Coronary artery (tissue), 2 donors: Measurements from ENCODE around the gene SLC24A3.

ENCODE experiments used
- DNase-seq: peaks from one replicate; pipeline ENCODE4 v3.0.0-alpha.2; 2017; ENCODE audit warnings: low spot score
- H3K27ac ChIP-seq, 2 donors: fragments of 200-600 bp; sonication (generic); one replicate each; pipeline ENCODE4 v1.5.1; 2016 to 2019
- H3K4me3 ChIP-seq: fragments of 200-600 bp; sonication (generic); 2 replicates; pipeline ENCODE4 v1.5.1; 2016; ENCODE audit warnings: mild to moderate bottlenecking, moderate library complexity
- TF ChIP-seq, protein P1 (sequence below): fragments of 200-600 bp; sonication (generic); IDR thresholded peaks from one replicate; pipeline ENCODE4 v1.5.1; 2019; ENCODE audit warnings: antibody characterized with exemption

The SLC24A3 gene

DNA sequence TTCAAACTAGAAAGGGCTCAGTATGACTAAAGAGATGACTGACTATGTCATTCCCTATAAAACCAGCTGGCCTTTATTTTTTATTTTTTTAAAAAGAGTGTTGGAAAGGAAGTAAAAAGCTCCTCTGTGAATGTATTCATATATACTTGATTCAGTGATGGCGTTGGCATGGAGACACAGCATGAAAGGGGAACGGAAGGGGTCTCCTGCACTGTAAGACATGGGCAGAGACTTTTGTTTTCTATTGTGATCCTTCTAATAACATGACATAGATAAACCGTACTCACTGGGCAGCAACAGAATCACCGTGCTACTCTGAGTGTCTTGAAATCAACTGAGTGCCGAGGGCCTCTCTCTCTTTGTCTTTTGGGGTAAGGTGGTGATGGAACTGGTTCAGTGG is 317.6 kb downstream of the SLC24A3 start:
- TF ChIP-seq, protein P1, sequence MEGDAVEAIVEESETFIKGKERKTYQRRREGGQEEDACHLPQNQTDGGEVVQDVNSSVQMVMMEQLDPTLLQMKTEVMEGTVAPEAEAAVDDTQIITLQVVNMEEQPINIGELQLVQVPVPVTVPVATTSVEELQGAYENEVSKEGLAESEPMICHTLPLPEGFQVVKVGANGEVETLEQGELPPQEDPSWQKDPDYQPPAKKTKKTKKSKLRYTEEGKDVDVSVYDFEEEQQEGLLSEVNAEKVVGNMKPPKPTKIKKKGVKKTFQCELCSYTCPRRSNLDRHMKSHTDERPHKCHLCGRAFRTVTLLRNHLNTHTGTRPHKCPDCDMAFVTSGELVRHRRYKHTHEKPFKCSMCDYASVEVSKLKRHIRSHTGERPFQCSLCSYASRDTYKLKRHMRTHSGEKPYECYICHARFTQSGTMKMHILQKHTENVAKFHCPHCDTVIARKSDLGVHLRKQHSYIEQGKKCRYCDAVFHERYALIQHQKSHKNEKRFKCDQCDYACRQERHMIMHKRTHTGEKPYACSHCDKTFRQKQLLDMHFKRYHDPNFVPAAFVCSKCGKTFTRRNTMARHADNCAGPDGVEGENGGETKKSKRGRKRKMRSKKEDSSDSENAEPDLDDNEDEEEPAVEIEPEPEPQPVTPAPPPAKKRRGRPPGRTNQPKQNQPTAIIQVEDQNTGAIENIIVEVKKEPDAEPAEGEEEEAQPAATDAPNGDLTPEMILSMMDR, result no peak
- no peak for DNase-seq
- H3K4me3 ChIP-seq, result no peak overlapping the region
- no peak overlapping the region for H3K27ac ChIP-seq

DNA sequence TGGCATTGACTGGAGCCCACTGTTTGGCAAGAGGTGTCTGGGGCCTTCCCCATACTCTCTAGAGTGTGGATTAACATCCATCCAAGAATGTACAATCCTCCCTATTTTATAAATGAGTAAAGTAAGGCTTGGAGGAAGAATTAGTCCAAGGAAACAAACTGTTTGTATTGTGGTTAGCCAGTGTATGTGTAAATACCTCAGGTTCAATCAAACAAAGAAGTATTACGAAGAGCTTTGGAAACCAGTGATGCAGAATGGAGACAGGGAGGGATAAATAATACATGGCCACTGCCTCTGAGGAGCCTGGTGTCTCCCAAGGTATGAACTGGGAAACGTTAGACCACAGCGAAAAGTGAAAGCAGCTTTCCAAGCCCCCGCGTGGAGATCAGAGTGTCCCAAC is 319.0 kb downstream of the SLC24A3 start:
- TF ChIP-seq, protein P1, result no peak
- Histone ChIP-seq H3K4me3 (no peak overlapping the region), H3K27ac (no peak overlapping the region)
- no peak for DNase-seq

DNA sequence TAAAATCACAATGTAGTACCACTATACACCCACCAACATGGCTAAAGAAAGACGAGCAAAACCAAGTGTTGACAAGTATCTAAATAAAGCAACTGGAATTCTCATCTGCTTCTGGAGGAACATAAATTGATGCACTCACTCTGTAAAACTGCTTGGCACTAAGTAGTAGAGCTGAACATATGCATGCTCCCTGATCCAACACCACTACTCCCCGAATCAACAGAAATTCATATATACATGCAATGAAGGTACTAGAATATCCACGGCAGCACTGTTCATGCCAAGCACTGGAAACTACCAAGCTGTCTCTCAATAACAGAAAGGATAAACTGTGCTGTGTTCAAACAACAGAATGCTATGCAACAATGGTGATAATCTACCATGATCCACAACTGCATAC is 326.1 kb downstream of the SLC24A3 start:
- Histone ChIP-seq H3K4me3 (no peak overlapping the region), H3K27ac (no peak overlapping the region)
- TF ChIP-seq, protein P1, result no peak
- DNase-seq, result no peak

DNA sequence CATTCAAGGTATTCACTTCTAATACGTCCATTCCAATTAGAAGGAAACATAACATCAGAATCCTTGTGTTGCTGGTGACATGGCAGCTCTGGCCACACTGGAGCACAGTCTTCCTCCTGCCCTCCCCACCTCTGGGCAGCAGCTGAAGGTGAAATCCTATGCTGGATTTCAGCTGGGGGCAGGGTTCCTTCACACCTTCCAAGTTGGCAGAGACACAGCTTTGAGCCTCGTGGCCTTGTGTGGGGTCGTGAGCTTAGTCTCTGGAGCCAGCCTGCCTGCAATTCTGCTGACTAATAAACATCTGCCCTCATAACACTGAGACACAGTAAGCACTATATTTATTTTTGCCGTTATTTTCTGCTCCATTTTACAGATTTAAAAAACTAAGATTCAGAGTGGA is 326.7 kb downstream of the SLC24A3 start:
- Histone ChIP-seq H3K4me3 (no peak overlapping the region), H3K27ac (no peak overlapping the region)
- DNase-seq, result no peak
- TF ChIP-seq, protein P1, result no peak

DNA sequence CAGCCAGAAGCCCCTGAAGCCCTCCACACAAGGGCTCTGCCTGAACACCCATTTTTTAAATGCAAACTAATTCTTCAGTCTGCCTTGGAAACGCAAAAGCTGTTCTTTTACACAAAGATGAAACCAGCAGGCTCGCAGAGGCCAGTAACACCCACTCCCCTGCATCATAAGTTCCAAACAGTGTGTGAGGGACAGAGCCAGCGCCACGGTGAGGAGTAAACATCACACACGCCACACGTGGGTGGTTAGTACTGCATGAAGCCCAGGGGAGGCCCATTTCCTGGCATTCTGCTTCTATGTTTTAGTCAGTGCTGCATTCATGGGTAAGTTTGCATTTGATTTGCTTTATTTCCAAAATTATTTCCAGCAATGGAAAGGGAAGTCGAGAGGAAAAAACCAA is 327.9 kb downstream of the SLC24A3 start:
- Histone ChIP-seq H3K4me3 (no peak overlapping the region), H3K27ac (no peak overlapping the region)
- DNase-seq, result no peak
- TF ChIP-seq, protein P1, result no peak

DNA sequence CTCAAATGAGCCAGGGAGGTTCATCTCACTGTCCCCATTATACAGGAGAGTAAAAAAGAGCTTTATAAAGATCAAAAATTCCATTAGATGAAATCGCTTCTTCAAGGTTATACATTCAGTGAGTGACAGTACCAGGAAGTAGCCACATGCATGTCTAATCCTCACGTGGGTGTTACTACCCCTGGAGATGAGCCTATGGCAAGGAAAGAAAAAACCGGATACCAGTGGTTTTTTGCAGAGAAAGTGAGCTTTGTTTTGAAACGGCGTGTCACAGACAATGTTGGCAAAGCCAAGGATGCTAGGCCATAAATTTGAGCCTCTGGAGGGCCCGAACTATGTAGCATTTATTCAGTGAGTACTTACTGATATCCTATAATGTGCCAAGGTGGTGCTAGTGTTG is 330.7 kb downstream of the SLC24A3 start:
- Histone ChIP-seq H3K27ac (no peak overlapping the region), H3K4me3 (no peak overlapping the region)
- DNase-seq, result no peak
- TF ChIP-seq, protein P1, result no peak

DNA sequence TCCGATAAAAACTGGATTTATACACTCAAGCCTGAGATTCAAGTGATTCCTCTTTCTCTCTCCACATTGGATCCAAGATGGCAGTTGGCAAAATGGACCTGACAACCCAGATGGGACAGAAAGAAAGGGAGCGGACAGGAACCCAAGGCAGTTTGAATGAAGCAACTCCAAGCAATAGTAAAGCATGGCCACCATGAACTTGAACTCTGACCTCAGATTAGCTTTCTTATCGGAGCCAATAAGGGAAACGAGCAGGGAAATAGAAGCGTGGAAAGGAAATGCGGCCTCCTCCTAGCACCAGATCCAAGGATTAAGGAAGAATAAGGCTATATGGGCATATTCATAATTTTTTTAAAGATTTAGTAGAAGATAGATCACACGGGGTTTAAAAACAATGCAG is 332.2 kb downstream of the SLC24A3 start:
- Histone ChIP-seq H3K4me3 (no peak overlapping the region), H3K27ac (no peak overlapping the region)
- no peak for DNase-seq
- TF ChIP-seq, protein P1, result no peak
